Hematopoietic multipotent progenitor cell treated with erythropoietin and hydrocortisone succinate and interleukin-3 and kit ligand, for 15 days (in vitro differentiated cells): ENCODE results near the gene SLC35B1.
"Not testable (repeated sequence)": the region's sequence is repeated elsewhere in the genome, so short reads cannot be mapped to it uniquely, and the experiment has no call there.

Source experiments
- DNase-seq: peaks from one replicate; pipeline ENCODE4 v3.0.0-alpha.2; 2015; ENCODE audit warnings: low spot score

SLC35B1 gene

DNA sequence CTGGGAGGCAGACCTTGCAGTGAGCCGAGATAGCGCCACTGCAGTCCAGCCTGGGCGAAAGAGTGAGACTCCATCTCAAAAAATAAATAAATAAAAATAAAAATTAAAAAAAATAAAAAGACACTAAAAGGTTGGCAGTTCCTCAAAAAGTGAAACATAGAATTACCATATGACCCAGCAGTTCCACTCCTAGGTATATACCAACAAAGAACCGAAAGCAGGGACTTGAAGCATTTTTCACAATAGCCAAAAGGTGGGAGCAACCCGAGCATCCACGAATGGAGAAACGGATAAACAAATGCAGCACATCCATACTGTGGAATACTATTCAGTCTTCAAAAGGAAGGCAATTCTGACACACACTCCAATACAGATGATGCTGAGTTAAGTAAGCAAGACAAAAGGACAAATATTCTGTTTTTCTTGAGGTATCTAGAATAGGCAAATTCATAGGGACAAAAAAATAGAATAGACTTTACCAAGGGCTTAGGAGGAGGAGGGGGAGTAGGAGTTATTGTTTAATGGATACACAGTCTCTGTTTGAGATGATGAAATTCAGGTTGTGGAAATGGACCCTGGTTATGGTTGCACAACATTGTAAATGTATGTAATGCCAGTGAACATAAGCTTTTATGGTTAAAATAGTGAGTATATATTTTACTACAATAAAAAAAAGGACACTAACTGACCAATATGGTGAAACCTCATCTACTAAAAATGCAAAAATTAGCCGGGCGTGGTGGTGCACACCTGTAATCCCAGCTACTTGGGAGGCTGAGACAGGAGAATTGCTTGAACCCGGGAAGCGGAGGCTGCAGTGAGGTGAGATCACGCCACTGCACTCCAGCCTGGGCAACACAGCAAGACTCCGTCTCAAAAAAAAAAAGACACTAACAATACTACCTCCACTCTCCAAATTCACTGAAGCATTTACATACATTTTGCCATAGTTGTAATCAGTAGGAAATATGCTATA is 27.0 kb upstream of the SLC35B1 start:
- no peak for DNase-seq

DNA sequence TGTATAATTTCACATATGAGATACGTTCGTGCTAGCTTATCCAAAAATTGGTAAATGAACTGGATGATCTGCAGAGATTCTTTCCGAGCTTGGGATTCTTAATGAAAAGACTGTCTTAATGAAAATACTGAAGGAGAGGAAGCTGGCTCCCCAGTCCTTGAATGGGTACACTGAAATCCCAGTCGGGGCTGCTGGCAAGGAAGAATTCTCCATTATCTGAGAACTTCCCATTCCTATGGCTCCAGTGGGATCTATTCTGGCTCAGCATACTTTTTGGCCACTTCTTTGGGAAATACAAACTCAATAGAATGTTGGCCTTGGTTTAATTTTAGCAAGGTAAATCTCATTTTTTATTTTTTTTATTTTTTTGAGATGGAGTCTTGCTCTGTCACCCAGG is 23.7 kb upstream of the SLC35B1 start:
- DNase-seq = no peak

DNA sequence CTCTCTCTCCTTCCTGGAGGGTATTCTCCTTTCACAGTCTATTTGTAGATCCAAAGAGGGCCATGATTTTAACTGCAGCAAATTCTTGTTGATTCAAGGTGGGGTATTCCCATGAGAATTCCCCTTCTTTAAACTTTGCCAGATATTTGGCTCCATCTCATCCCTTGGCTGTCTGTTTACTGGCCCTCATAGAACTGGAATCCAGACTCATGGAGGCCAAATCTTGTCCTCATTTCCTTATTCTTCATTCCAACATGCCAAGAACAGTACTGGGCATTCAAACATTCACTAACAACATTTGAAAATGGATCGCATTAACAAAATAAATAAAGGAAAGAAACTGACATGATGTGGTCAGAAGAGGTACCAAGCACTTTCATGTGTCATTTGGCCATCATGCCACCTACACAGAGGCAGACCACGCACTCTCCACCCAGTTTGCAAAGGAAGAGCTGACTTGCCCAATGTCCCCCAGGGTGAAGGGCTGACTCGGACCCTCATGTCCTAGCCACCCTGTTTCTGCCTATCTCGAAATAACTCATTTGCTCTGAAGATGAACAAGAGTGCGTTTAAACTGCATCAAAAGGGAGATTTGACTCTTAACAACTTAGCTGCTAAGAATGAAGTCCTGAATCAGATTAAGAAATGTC is 23.1 kb upstream of the SLC35B1 start:
- no peak for DNase-seq

- no peak for DNase-seq
These were observed 22.5 kb upstream of the SLC35B1 start for GRCh38 chr17:49730078-49730784.

- DNase-seq = no peak
These were observed 21.3 kb upstream of the SLC35B1 start for GRCh38 chr17:49729069-49729468.

DNA sequence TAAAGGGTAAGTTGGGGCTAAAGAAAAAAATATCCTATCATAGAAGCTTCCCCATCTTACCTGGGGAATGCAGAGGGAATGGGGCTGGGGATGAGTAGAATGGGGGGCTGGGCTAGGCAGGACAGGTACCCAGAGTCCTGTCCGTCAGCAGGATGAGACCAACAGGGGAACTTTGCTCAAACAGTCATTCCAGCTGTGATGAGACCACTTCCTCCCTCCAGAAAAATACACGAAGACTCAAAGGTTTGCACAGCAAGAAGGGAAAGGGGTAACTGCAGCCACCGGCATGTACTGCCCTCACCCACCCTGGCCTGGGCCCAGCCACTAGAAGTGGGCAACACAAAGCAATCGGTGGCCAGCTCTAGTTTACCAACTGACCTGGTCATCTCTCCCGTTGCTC is 20.7 kb upstream of the SLC35B1 start:
- DNase-seq = no peak

- no peak for DNase-seq
These were observed 19.6 kb upstream of the SLC35B1 start for GRCh38 chr17:49727380-49727779.

DNA sequence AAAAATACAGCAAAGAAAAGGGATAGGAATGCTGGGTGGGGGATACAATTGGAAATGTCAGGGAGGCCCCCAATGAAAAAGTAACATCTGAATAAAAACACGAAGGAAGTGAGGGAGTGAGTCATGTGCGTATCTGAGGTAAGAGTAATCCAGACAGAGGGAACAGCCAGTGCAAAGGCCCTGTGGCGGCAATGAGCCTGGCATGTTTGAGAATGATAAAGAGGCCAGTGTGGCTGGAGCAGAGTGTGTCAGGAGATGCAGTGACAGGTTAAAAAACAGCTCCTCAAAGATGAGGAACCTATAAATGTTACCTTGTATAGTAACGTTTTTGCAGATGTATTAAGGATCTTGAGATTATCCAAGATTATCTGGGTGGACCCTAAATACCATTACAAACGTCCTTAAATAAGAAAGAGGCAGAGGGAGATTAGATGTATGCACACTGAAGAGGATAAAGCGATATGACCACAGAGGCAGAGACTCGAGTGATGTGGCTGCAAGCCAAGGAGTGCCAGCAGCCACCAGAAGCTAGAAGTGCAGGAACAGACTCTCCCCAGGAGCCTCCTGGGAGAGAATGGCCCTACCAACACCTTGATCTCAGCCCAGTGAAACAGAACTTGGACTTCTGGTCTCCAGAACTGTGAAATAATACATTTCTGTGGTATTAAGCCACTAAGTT is 17.8 kb upstream of the SLC35B1 start:
- DNase-seq = peak; percentile 66

DNA sequence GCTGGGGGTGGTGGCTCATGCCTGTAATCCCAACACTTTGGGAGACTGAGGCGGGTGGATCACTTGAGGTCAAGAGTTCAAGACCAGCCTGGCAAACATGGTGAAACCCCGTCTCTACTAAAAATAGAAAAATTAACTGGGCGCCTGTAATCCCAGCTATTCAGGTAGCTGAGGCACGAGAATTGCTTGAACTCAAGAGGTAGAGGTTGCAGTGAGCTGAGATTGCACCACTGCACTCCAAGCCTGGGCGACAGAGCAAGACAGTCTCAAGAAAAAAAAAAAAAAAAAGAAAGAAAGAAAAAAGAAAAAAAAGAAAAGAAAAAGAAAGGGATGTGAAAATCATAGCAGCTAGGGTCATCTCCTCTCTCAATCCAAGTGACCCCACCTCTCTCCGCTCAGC is 16.8 kb upstream of the SLC35B1 start:
- DNase-seq = not testable (repeated sequence)

- DNase-seq = no peak
These were observed 15.7 kb upstream of the SLC35B1 start for GRCh38 chr17:49723423-49723822.

GRCh38 chr17:49722066-49722465 is 14.3 kb upstream of the SLC35B1 start:
- no peak for DNase-seq

DNA sequence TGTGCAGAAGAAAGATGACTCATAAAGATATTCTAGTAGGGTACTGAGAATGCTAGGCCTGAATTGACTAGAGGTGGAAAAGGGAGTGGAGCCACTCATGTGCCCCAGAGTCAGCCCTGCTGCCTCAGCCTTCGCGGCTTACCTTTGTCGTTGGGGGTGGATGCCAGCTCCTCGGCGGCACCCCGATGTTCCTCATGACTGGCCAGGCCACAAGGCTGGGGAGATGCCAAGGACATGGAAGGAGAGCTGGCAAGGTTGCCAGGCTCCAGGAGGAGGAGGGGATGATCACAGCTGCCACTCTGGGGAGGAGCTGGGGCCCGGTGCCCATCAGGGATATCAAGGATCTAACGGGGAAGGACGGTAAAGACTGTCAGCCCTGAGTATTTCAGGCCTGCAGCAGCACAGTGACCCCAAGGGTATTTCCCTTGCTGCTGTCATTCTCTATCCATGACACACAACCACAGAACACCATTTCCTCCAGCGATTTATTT is 9.7 kb upstream of the SLC35B1 start:
- no peak for DNase-seq

- no peak for DNase-seq
These were observed 9.1 kb upstream of the SLC35B1 start for GRCh38 chr17:49716668-49717364.

DNA sequence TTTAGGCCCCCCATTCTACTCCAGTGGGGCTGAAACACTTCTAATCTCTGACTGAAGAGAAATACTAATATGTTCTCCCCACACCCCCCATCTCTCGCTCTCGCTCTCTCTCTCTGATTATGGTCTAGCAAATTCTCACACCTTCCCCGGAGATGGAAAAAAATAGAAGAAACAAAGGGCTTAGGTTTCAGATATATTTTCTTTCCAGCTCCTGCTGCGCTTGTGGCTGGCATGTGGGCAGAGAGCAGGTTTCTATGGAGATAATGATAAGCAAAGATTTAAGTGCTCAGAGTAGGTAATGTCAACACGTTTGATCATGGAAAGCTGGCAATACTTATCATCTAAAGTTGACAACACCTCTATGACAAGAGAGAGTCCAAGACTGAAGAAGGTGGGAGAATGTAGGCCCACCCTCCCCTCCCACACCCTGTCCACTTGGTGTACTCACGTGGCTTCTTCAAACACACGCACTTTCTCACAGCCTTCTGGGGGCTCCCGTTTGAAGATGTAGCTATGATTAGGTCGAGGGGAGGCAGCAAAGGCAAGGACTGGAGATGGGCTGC is 8.0 kb upstream of the SLC35B1 start:
- no peak for DNase-seq

- no peak for DNase-seq
These were observed 7.5 kb upstream of the SLC35B1 start for GRCh38 chr17:49715216-49715615.

DNA sequence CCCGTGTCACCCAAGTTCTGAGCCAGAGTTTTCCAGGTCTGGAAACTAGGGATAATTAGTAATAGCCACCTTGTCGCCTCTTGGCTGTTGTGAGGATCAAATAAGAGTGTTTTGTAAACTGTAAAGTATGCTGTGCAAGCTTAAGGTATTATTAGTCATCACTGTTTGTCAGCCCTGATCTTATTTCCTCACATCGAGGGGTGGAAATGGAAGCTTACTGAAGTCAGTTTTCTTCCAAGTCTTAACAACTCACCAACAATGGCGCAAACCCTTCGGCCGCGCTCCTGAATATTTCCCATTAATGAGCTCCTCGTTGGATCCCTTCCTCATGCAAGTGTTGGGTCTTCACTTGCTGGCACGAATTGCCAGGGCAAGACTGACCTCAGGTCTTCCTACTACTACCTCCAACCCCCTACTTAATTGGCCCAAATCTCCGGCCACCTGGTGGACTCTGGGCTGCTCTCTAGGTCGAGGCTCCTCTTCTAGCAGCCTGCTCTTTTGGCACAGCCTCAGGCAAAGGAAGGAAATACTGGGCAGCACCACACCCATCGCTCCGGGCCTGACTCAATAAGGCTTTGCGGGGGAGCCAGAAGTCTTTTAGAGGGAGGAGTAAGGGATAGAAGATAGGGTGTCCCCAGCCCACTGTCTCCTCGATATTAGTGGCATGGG is 885 bp upstream of the SLC35B1 start:
- peak; percentile 68 for DNase-seq

GRCh38 chr17:49707246-49707607 is 537 bp downstream of the SLC35B1 start:
- peak; percentile 27 for DNase-seq

GRCh38 chr17:49705254-49705653 is 2.5 kb downstream of the SLC35B1 start:
- DNase-seq = no peak

DNA sequence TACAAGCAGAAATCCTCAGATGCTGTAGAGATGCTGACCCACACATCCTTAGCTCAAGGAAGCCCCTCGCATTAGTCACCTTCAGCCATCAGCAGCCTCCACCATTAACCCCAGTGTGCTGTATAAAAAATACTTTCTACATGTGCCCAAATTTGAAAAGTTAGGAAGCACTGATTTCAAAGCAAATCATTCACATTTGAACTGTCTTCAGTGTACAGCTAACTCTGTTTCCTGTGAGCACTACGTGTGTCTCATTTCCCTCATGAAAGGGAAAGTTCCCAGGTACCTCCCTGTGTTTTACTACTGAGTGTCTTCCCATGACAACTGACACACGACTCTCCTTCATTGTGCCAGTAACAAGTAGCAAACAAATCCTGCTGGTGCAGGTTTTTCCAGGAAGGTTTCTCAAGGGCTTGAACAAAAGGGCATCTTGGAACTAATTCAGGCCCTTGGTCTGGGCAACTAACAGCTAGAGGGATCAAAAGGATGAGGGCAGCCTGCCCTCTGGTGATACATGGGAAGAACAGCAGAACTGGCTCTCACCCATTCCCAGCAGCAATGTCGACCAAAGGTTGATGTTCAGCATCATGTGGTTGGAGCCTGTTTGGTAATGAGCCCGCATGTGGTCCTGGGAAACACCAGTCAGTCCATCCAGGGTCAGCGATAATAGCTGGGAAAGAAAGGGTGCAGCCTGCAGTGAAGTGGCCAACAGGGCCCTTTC is 4.0 kb downstream of the SLC35B1 start:
- peak; percentile 40 for DNase-seq

DNA sequence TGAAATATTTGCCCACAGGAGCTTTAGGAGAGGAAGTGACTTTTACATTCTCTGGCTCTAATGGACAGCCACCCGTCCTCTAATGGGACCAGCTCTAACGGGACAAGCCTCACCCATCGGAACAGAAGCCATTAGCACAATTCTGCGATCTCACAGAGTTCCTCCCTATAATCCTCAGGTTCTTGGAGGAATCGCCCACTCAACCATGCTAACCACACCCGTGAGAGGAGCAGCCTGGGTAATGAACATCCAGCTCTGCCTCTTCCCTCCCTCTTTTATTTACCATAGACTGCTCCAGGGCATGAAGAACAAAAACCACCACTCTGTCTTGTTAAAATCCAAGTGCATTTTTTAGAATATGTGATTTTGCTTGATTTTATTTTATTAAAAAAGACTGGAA is 6.8 kb downstream of the SLC35B1 start:
- DNase-seq = no peak
